ENCODE results near the gene CD177. TPM values are rescaled to one million over a fixed set of nuclear protein-coding genes. Genes with fewer than 3 reads are reported as not detected.
"Not testable (repeated sequence)": the region's sequence is repeated elsewhere in the genome, so short reads cannot be mapped to it uniquely, and the experiment has no call there.

Gene CD177
- total RNA-seq, 1 donor from 2014 or later: not detected

- no peaks in the 10 kb centered on the region for H3K36me3 Mint-ChIP-seq
- no peaks in the 10 kb centered on the region for H3K4me1 Mint-ChIP-seq
- no peak overlapping the region for H3K27ac Mint-ChIP-seq
- H3K27me3 Mint-ChIP-seq (ENCODE audit: low read depth): peaks cover 32% of the 10 kb centered on the region
- no peak for DNase-seq (ENCODE audit: low spot score in 2 of 2, unreplicated experiment in 2 of 2)
- no peak for TF ChIP-seq CTCF (IDR thresholded peaks at IDR 0.05; ENCODE audit: unreplicated experiment)
- peaks cover 7% of the 10 kb centered on the region for H3K9me3 Mint-ChIP-seq
- H3K4me3 Mint-ChIP-seq: no peak overlapping the region
Measured at GRCh38 chr19:43354305-43354627, 780 bp downstream of the CD177 start.

- not testable (repeated sequence) for H3K4me3 Mint-ChIP-seq; H3K36me3 Mint-ChIP-seq; H3K4me1 Mint-ChIP-seq; H3K27ac Mint-ChIP-seq; DNase-seq (ENCODE audit: low spot score in 2 of 2, unreplicated experiment in 2 of 2); H3K9me3 Mint-ChIP-seq
- peaks cover 32% of the 10 kb centered on the region for H3K27me3 Mint-ChIP-seq (ENCODE audit: low read depth)
Measured at GRCh38 chr19:43356749-43357148, 3.3 kb downstream of the CD177 start.

- H3K9me3 Mint-ChIP-seq: peaks cover 10% of the 10 kb centered on the region
- H3K4me1 Mint-ChIP-seq: no peaks in the 10 kb centered on the region
- H3K27ac Mint-ChIP-seq: no peak overlapping the region
- TF ChIP-seq CTCF (IDR thresholded peaks at IDR 0.05; ENCODE audit: unreplicated experiment): no peak
- H3K4me3 Mint-ChIP-seq: no peak overlapping the region
- no peaks in the 10 kb centered on the region for H3K36me3 Mint-ChIP-seq
- H3K27me3 Mint-ChIP-seq (ENCODE audit: low read depth): peaks cover 2% of the 10 kb centered on the region
- DNase-seq (ENCODE audit: low spot score in 2 of 2, unreplicated experiment in 2 of 2): no peak
Measured at GRCh38 chr19:43362179-43362578, 8.7 kb downstream of the CD177 start.

GRCh38 chr19:43362745-43363144 is 9.3 kb downstream of the CD177 start:
- H3K4me3 Mint-ChIP-seq: no peak overlapping the region
- no peaks in the 10 kb centered on the region for H3K4me1 Mint-ChIP-seq
- H3K9me3 Mint-ChIP-seq: peaks cover 12% of the 10 kb centered on the region
- no peak overlapping the region for H3K27ac Mint-ChIP-seq
- peaks cover 2% of the 10 kb centered on the region for H3K27me3 Mint-ChIP-seq (ENCODE audit: low read depth)
- TF ChIP-seq CTCF (IDR thresholded peaks at IDR 0.05; ENCODE audit: unreplicated experiment): no peak
- no peak for DNase-seq (ENCODE audit: low spot score in 2 of 2, unreplicated experiment in 2 of 2)
- no peaks in the 10 kb centered on the region for H3K36me3 Mint-ChIP-seq

- DNase-seq (ENCODE audit: low spot score in 2 of 2, unreplicated experiment in 2 of 2); H3K4me3 Mint-ChIP-seq; H3K4me1 Mint-ChIP-seq; H3K27ac Mint-ChIP-seq; H3K27me3 Mint-ChIP-seq (ENCODE audit: low read depth); H3K36me3 Mint-ChIP-seq: not testable (repeated sequence)
- H3K9me3 Mint-ChIP-seq: peaks cover 18% of the 10 kb centered on the region
Measured at GRCh38 chr19:43365677-43366076, 12.2 kb downstream of the CD177 start.

GRCh38 chr19:43367822-43368221 is 14.3 kb downstream of the CD177 start:
- H3K36me3 Mint-ChIP-seq: no peaks in the 10 kb centered on the region
- no peak overlapping the region for H3K27ac Mint-ChIP-seq
- H3K9me3 Mint-ChIP-seq: peaks cover 25% of the 10 kb centered on the region
- TF ChIP-seq CTCF (IDR thresholded peaks at IDR 0.05; ENCODE audit: unreplicated experiment): no peak
- no peak overlapping the region for H3K4me3 Mint-ChIP-seq
- DNase-seq (ENCODE audit: low spot score in 2 of 2, unreplicated experiment in 2 of 2): no peak
- H3K27me3 Mint-ChIP-seq (ENCODE audit: low read depth): peaks cover 4% of the 10 kb centered on the region
- H3K4me1 Mint-ChIP-seq: no peaks in the 10 kb centered on the region

GRCh38 chr19:43368897-43369296 is 15.4 kb downstream of the CD177 start:
- H3K36me3 Mint-ChIP-seq; H3K27ac Mint-ChIP-seq; H3K27me3 Mint-ChIP-seq (ENCODE audit: low read depth); H3K4me1 Mint-ChIP-seq; DNase-seq (ENCODE audit: low spot score in 2 of 2, unreplicated experiment in 2 of 2); H3K4me3 Mint-ChIP-seq: not testable (repeated sequence)
- H3K9me3 Mint-ChIP-seq: peaks cover 19% of the 10 kb centered on the region
